GM19328 (cell line): Measurements from ENCODE around the gene QRSL1.
A peak's percentile ranks its signal among the peaks of the same experiment; 100 is the strongest.
"Not testable (repeated sequence)": the region's sequence is repeated elsewhere in the genome, so short reads cannot be mapped to it uniquely, and the experiment has no call there.

Source experiments
- ATAC-seq: cut with Tn5 transposase; IDR thresholded peaks from one replicate; pipeline ENCODE4 v1.9.1; 2021; ENCODE audit warnings: mild to moderate bottlenecking, moderate library complexity; ENCODE audit not compliant: unreplicated experiment

Gene QRSL1

GRCh38 chr6:106674541-106675229, 45.3 kb downstream of the QRSL1 start:
- ATAC-seq: no peak

DNA sequence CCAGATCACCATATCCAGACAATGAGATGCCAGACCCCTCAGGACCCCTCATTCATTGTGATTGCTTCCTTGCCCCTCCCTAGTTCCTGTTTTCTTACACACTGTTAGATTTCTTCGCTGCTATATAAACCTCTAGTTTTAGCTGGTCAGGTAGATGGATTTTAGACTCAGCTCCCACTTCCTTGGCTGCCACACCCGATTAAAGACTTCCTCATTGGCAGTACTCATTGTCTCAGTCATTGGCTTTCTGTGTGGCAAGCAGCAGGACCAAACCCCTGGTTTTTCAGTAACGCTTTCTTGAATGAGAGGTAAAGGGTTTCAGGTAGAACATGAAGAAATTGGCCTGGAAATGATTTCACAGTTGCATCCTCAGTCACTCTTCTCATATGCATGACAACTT, 47.9 kb downstream of the QRSL1 start:
- no peak for ATAC-seq

DNA sequence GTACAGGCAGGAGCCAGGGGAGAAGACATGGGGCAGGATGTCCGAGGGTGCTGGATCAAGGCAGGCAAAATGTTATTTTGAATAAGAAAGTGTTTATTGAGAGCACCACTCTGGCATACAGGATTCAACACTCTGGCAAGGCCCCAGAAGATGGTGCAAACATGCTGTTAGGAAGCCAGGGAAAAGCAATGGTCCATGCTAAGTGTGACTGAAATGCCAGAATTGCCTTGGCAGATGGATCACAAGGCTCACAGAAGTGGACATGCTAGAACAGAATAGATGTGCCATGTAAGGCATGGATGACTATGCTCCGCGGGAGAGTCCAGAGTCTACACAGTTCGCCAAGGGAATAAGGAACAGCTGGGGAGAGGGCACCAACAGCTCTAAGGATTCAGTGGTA, 54.6 kb downstream of the QRSL1 start:
- ATAC-seq: no peak

- no peak for ATAC-seq
Observed at GRCh38 chr6:106685833-106686232, 56.5 kb downstream of the QRSL1 start.

- ATAC-seq: no peak
Observed at GRCh38 chr6:106688177-106688951, 59.0 kb downstream of the QRSL1 start.

DNA sequence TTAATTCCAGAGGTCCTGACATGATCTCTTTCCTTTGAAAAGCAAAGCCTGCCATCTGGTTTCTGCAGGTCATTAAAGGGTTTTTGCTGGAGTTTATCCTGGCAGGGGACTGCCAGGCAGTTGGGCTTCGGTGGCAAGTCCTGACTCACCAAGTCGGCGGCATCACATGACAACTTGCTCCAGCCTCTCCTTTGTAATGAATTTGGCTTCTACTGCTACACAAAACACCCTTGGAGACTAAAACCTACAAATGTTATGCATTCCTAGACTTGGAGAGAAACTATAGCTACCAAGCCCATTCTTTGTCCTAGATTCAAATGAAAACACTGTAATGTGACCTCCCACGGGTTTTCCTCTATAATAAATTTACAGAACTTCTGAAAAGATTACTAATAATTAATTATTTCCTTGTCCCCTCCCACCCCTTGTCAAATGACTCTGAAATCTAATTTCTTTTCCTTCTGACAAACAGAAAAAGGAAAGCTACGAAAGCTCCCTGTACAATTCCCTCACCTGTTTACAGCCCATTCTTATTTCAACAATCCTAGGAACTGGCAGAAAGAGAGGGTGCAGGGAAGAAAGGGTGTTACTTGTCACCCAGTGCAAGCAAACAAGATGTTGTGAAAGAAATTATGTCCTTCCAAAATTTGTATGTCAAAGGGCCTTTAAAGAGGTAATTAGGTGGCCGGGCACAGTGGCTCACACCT, 62.9 kb downstream of the QRSL1 start:
- no peak for ATAC-seq

DNA sequence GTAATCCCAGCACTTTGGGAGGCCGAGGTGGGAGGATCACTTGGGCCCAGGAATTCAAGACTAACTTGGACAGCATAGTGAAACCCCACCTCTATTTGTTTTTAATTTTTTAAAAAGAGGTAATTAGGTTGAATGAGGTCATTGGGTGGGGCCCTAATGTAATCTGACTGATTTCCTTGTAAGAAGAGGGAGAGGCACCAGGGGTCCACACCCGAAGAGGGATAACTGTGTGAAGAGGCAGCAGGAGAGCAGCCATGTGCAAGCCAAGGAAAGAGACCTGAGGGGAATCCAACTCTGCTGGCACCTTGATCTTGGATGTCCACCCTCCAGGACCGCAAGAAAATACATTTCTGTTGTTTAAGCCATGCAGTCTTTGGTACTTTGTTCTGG, 63.4 kb downstream of the QRSL1 start:
- ATAC-seq: no peak

GRCh38 chr6:106693418-106693817, 64.0 kb downstream of the QRSL1 start:
- ATAC-seq: no peak

- no peak for ATAC-seq
Observed at GRCh38 chr6:106694343-106694742, 65.0 kb downstream of the QRSL1 start.

GRCh38 chr6:106700581-106700980, 71.2 kb downstream of the QRSL1 start:
- ATAC-seq: no peak

- not testable (repeated sequence) for ATAC-seq
Observed at GRCh38 chr6:106701201-106701600, 71.8 kb downstream of the QRSL1 start.

GRCh38 chr6:106702046-106702445, 72.7 kb downstream of the QRSL1 start:
- peak; percentile 39 for ATAC-seq

DNA sequence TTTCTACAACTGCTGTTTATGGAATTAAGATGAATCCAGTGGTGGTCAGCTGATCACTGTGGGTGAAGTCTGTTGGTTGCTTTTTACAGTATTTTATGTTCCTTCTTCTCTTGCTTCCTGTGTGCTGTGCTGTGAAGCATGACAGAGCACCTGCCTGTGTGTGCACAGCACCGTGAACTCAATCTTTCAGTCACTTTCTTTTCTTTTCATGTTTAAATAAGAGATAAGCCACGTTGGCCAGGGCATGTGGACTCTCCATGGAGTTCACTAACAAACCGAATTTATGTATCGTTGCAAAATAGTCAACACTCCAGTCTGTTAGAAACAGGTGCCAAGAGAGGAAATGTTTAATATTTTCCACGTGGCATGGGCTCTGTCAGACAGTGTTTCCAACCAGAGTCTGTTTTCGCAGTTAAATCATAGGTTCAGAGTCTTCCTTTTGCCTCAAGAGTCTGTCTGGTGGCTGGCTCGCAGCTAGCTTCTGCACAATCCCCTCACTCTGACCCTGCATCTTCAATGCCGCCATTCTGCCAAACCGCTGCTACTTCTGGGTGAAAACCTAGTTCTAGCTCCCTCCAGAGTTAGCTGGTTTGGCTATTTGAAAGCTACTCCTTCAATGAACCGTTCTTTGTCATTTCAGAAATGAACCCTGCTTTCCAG, 73.2 kb downstream of the QRSL1 start:
- ATAC-seq: peak; percentile 91

DNA sequence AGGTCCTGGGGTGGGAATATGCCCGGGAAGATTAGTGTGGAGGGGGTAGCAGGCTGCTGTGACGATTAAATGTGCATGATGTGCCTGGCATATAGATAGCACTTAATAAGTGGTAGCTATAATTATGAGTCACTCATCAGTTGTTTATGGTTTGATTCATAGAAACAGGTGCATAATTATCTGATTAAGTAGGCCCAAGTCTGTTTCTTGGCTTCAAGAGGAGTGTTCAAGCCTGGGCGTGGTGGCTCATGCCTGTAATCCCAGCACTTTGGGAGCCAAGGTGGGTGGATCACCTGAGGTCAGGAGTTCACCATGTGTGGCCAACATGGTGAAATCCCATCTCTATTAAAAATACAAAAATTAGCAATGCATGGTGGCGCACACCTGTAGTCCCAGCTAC, 74.9 kb downstream of the QRSL1 start:
- no peak for ATAC-seq

GRCh38 chr6:106705156-106705555, 75.8 kb downstream of the QRSL1 start:
- no peak for ATAC-seq

DNA sequence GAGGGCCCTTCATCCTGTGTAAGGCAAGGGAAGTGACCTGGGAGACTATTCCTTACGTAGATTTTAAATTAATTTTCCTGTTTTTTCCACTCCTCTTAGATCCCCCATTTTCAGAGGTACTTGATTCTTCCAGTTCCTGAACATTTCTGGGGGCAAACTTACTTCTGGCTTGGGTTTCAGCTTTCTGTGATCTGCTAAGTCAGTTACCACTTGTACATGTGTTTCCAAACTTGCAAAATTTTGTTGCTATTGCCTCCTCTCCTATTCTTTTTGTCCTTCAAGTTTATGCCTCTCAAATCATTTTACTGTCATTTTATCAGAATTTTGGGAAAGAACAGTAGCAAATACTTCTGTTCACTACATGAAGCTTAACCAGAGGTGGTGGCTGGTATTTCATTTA, 81.2 kb downstream of the QRSL1 start:
- ATAC-seq: no peak

DNA sequence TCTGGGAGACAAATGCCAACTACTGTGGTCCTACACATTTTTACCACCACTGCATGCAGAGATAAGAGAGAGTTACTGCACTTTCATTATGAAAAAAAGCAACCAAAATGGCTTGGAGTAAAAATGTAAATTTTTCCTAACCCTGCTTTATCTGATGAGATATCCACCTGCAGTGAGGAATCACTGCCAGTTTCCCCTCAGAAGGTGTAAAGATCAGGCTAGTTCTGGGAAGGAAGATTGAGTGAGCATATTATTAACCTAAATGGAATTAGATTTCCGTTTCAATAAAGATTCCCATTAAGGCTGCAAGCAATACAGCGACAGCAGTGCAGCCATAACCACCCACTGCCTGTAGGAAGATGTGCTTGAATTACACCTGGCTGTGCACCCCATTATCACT, 84.9 kb downstream of the QRSL1 start:
- ATAC-seq: no peak

DNA sequence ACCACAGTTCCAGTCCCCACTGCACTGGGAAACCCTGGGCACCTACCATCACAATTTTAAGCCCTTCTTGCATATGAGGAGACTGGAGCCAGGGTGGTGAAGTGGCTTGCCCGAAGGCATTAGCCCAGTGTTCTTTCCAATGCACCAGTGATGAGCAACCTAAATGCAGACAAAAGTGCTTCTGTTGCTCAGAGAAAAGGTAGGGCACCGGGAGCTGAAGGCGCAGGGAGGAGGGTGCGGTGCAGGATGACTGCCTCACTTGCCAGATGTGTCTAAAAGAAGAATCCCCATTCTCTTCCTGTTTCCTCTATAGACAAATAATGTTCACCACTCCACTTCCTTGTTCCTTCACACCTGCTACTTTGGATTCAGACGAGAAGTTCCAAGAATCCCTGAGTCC, 86.5 kb downstream of the QRSL1 start:
- no peak for ATAC-seq

- ATAC-seq: no peak
Observed at GRCh38 chr6:106716966-106717365, 87.6 kb downstream of the QRSL1 start.
